Eye (tissue), 1 donor: ENCODE measurements around the gene ZNF33B.
"Not testable (repeated sequence)": the region's sequence is repeated elsewhere in the genome, so short reads cannot be mapped to it uniquely, and the experiment has no call there.

Source experiments
- DNase-seq: peaks from one replicate; pipeline ENCODE4 v3.0.0-alpha.2; 2015

Gene ZNF33B

GRCh38 chr10:42609872-42610271 is 28.5 kb downstream of the ZNF33B start:
- no peak for DNase-seq

- DNase-seq, result no peak
These were observed 40.0 kb downstream of the ZNF33B start for GRCh38 chr10:42598249-42598873.

- no peak for DNase-seq
These were observed 42.2 kb downstream of the ZNF33B start for GRCh38 chr10:42596196-42596595.

- no peak for DNase-seq
These were observed 44.1 kb downstream of the ZNF33B start for GRCh38 chr10:42594246-42594650.

- no peak for DNase-seq
These were observed 45.1 kb downstream of the ZNF33B start for GRCh38 chr10:42593284-42593683.

GRCh38 chr10:42583828-42584227 is 54.5 kb downstream of the ZNF33B start:
- DNase-seq, result no peak

GRCh38 chr10:42578019-42578418 is 60.4 kb downstream of the ZNF33B start:
- no peak for DNase-seq

- DNase-seq, result no peak
These were observed 62.0 kb downstream of the ZNF33B start for GRCh38 chr10:42576338-42576737.

- no peak for DNase-seq
These were observed 64.0 kb downstream of the ZNF33B start for GRCh38 chr10:42574336-42574735.

GRCh38 chr10:42556931-42557330 is 81.4 kb downstream of the ZNF33B start:
- no peak for DNase-seq

- not testable (repeated sequence) for DNase-seq
These were observed 84.8 kb downstream of the ZNF33B start for GRCh38 chr10:42553576-42553975.

GRCh38 chr10:42553064-42553407 is 85.3 kb downstream of the ZNF33B start:
- DNase-seq, result no peak

- peak; percentile 99 for DNase-seq
These were observed 85.9 kb downstream of the ZNF33B start for GRCh38 chr10:42552188-42553063.

GRCh38 chr10:42551582-42552187 is 86.7 kb downstream of the ZNF33B start:
- DNase-seq, result no peak

- no peak for DNase-seq
These were observed 88.5 kb downstream of the ZNF33B start for GRCh38 chr10:42549851-42550250.

GRCh38 chr10:42548254-42548653 is 90.1 kb downstream of the ZNF33B start:
- DNase-seq, result no peak

- DNase-seq, result no peak
These were observed 93.4 kb downstream of the ZNF33B start for GRCh38 chr10:42544945-42545344.

- no peak for DNase-seq
These were observed 94.5 kb downstream of the ZNF33B start for GRCh38 chr10:42543840-42544372.
